Putamen (tissue), 1 donor: ENCODE measurements around the gene SPHKAP.
A peak's percentile ranks its signal among the peaks of the same experiment; 100 is the strongest.
"Not testable (repeated sequence)": the region's sequence is repeated elsewhere in the genome, so short reads cannot be mapped to it uniquely, and the experiment has no call there.

Experiments used
- DNase-seq: peaks from one replicate; pipeline ENCODE4 v3.0.0-alpha.2; 2016; ENCODE audit warnings: low spot score

SPHKAP gene

GRCh38 chr2:228181098-228182019, at the start of gene SPHKAP:
Gene SPHKAP (minus strand): TSS chr2:228181687. CDS start chr2:228181598, 89 bp downstream.
- no peak for DNase-seq

GRCh38 chr2:228227466-228227865, 46.0 kb upstream of the SPHKAP start:
- no peak for DNase-seq

- no peak for DNase-seq
These were observed 42.9 kb upstream of the SPHKAP start for GRCh38 chr2:228224410-228224809.

- not testable (repeated sequence) for DNase-seq
These were observed 37.1 kb upstream of the SPHKAP start for GRCh38 chr2:228218593-228218992.

- DNase-seq: no peak
These were observed 16.0 kb upstream of the SPHKAP start for GRCh38 chr2:228197504-228197903.

GRCh38 chr2:228180181-228181097, 1.0 kb downstream of the SPHKAP start:
- DNase-seq: no peak

- no peak for DNase-seq
These were observed 14.2 kb downstream of the SPHKAP start for GRCh38 chr2:228167290-228167689.

GRCh38 chr2:228164718-228165117, 16.8 kb downstream of the SPHKAP start:
- DNase-seq: no peak

- DNase-seq: no peak
These were observed 23.6 kb downstream of the SPHKAP start for GRCh38 chr2:228157841-228158240.

- no peak for DNase-seq
These were observed 36.5 kb downstream of the SPHKAP start for GRCh38 chr2:228144961-228145360.

- no peak for DNase-seq
These were observed 40.5 kb downstream of the SPHKAP start for GRCh38 chr2:228140934-228141528.

GRCh38 chr2:228136027-228136426, 45.5 kb downstream of the SPHKAP start:
- peak; percentile 4 for DNase-seq

- DNase-seq: no peak
These were observed 46.2 kb downstream of the SPHKAP start for GRCh38 chr2:228135300-228135699.

- DNase-seq: no peak
These were observed 49.7 kb downstream of the SPHKAP start for GRCh38 chr2:228131833-228132232.

- DNase-seq: no peak
These were observed 55.1 kb downstream of the SPHKAP start for GRCh38 chr2:228126401-228126800.

GRCh38 chr2:228118940-228119339, 62.5 kb downstream of the SPHKAP start:
- no peak for DNase-seq

- no peak for DNase-seq
These were observed 73.6 kb downstream of the SPHKAP start for GRCh38 chr2:228107846-228108245.

GRCh38 chr2:228105526-228106250, 75.8 kb downstream of the SPHKAP start:
- DNase-seq: no peak

GRCh38 chr2:228104215-228104614, 77.3 kb downstream of the SPHKAP start:
- no peak for DNase-seq

GRCh38 chr2:228103379-228103778, 78.1 kb downstream of the SPHKAP start:
- DNase-seq: no peak

GRCh38 chr2:228102949-228103348, 78.5 kb downstream of the SPHKAP start:
- no peak for DNase-seq
